ENCODE results near the gene SLC25A40.

DNA sequence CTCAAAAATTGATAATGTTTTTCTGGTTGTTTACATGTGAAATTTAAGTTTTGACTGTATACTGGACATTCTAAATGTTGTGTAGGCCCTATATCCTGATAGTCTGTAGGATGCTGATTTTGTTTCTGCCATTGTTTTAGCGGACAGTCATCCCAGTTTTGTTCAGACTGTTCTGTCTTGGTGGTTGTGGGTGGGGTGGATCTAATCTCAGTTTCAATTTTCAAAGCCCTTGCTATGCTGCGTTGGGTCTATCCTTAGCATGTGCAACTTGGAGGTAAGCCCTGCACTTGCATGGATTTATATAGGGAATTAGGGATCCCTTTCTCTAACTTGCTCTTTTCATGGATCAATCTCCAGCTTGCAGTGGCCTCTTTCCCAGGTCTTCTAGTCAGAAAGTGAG is 19.2 kb upstream of the SLC25A40 start:
- TF ChIP-seq, protein P1, sequence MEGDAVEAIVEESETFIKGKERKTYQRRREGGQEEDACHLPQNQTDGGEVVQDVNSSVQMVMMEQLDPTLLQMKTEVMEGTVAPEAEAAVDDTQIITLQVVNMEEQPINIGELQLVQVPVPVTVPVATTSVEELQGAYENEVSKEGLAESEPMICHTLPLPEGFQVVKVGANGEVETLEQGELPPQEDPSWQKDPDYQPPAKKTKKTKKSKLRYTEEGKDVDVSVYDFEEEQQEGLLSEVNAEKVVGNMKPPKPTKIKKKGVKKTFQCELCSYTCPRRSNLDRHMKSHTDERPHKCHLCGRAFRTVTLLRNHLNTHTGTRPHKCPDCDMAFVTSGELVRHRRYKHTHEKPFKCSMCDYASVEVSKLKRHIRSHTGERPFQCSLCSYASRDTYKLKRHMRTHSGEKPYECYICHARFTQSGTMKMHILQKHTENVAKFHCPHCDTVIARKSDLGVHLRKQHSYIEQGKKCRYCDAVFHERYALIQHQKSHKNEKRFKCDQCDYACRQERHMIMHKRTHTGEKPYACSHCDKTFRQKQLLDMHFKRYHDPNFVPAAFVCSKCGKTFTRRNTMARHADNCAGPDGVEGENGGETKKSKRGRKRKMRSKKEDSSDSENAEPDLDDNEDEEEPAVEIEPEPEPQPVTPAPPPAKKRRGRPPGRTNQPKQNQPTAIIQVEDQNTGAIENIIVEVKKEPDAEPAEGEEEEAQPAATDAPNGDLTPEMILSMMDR (IDR thresholded peaks at IDR 0.05): no peak
- no peak for TF ChIP-seq POLR2A (IDR thresholded peaks at IDR 0.05)
